Measurements from ENCODE around the gene WWTR1. TPM values are rescaled to one million over a fixed set of nuclear protein-coding genes. Genes with fewer than 3 reads are reported as not detected.

WWTR1 gene
- total and polyA plus RNA-seq, 2 donors (not counting 3 experiments of a cell fraction or from before 2014, with no cell fraction given), result 210 to 341 TPM

DNA sequence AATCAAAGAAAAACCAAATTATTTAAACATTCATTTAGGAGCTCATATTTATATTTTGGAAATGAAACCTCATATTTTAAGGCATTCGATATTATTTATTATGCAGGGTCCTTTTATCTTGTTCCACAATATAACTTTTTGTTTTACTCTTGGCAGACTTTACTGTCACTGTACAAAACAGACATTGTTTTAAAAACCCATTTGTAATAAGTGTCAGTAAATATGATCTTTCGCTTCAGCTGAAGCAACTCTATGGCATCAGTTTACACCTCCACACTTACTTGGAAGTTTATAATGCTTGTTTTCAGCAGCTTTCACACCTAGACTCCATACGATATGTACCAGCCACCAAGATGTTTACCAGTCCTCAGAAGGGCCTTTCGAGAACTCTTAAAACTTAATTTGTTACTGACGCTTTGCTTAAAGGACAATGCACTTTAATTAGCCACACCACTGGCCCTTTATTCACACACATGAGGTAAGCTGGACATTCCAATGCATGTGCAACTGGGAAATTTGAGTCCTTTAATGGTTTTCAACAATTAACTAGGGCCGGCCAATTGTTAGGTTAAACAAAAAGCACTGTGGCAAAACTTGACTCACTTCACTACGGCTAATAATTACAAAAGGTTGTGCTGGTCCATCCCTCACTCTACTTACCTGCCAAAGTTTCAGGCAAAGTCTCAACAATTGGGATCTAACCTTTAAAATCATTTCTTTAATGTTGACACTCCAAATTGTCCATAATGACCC, 16.7 kb downstream of the WWTR1 start:
- Histone ChIP-seq H3K4me2 (ENCODE audit: insufficient read depth, low read length) (peak overlapping the region; percentile 14), H3K9me3 (replicated peaks; ENCODE audit: control insufficient read depth, insufficient read depth, low read length) (no peaks in the 10 kb centered on the region), H3K9me1 (replicated peaks; ENCODE audit: control insufficient read depth, extremely low read depth, insufficient read depth, low read length) (no peaks in the 10 kb centered on the region), H3K9ac (replicated peaks; ENCODE audit: extremely low read depth, insufficient read depth, low read length) (no peak overlapping the region), H3K4me1 (ENCODE audit: control insufficient read depth, extremely low read depth, insufficient read depth, low read length) (peaks cover 48% of the 10 kb centered on the region), H3K4me3 (replicated peaks in 1 of 3; ENCODE audit: insufficient read depth in 1 of 3, low read depth in 1 of 3, low read length in 3 of 3) (no peak overlapping the region), H3K36me3 (ENCODE audit: control insufficient read depth in 2 of 2, extremely low read depth in 1 of 2, insufficient read depth in 2 of 2, low read length in 2 of 2) (peaks cover 1 to 12% of the 10 kb centered on the region in 2 experiments), H3K79me2 (ENCODE audit: control insufficient read depth, insufficient read depth, low read length) (peaks cover 98% of the 10 kb centered on the region), H2AFZ (ENCODE audit: low read depth, low read length) (no peak overlapping the region), H3K27ac (ENCODE audit: insufficient read depth, low read depth, low read length) (no peak overlapping the region), H3K27me3 (ENCODE audit: control insufficient read depth in 2 of 2, insufficient read depth in 2 of 2, low read length in 2 of 2) (no peaks in the 10 kb centered on the region), H4K20me1 (replicated peaks; ENCODE audit: control insufficient read depth, extremely low read depth, insufficient read depth, low read length) (peaks cover 10% of the 10 kb centered on the region)
- FAIRE-seq, result no peak
- dilution Hi-C loops (cut with MboI; ENCODE audit: extremely low pct_ligation_motif_present, low sequenced_read_pairs) (no loop called here), intact Hi-C loops (cut with micrococcal nuclease) (no loop called here)
- no TSS peak for BruUV-seq (replicated peaks)
- CTCF ChIA-PET, result interaction anchor here (0.7 to 1.9 kb wide), 11 partner anchors 8 to 167 kb away, joined by 3 to 8 read pairs (median 3); partner anchors contain the start of gene WWTR1
- TF ChIP-seq EZH2 (IDR thresholded peaks at IDR 0.05; ENCODE audit: borderline replicate concordance, low read depth, low read length, severe bottlenecking) (no peak), JUN (IDR thresholded peaks at IDR 0.05; ENCODE audit: borderline replicate concordance, insufficient read depth, insufficient read length, low read depth) (no peak), POLR2AphosphoS5 (IDR thresholded peaks at IDR 0.05; ENCODE audit: insufficient read depth, low read depth, low read length) (no peak), GATA2 (IDR thresholded peaks at IDR 0.05; ENCODE audit: insufficient read depth, insufficient read length, low read depth, low read length) (no peak), MYC (IDR thresholded peaks at IDR 0.05; ENCODE audit: low read depth, low read length) (no peak), POLR2A (IDR thresholded peaks at IDR 0.05; ENCODE audit: low read depth, low read length) (no peak), FOS (IDR thresholded peaks at IDR 0.05; ENCODE audit: borderline replicate concordance, insufficient read depth, low read length) (no peak)
- TF ChIP-seq, protein P1, sequence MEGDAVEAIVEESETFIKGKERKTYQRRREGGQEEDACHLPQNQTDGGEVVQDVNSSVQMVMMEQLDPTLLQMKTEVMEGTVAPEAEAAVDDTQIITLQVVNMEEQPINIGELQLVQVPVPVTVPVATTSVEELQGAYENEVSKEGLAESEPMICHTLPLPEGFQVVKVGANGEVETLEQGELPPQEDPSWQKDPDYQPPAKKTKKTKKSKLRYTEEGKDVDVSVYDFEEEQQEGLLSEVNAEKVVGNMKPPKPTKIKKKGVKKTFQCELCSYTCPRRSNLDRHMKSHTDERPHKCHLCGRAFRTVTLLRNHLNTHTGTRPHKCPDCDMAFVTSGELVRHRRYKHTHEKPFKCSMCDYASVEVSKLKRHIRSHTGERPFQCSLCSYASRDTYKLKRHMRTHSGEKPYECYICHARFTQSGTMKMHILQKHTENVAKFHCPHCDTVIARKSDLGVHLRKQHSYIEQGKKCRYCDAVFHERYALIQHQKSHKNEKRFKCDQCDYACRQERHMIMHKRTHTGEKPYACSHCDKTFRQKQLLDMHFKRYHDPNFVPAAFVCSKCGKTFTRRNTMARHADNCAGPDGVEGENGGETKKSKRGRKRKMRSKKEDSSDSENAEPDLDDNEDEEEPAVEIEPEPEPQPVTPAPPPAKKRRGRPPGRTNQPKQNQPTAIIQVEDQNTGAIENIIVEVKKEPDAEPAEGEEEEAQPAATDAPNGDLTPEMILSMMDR (IDR thresholded peaks at IDR 0.05; ENCODE audit: extremely low read depth in 1 of 2, insufficient read depth in 1 of 2, low read depth in 1 of 2, low read length in 2 of 2), result no peak
- TF ChIP-seq, protein P2, sequence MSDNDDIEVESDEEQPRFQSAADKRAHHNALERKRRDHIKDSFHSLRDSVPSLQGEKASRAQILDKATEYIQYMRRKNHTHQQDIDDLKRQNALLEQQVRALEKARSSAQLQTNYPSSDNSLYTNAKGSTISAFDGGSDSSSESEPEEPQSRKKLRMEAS (IDR thresholded peaks at IDR 0.05; ENCODE audit: insufficient read depth, insufficient read length), result no peak
- POLR2A ChIA-PET, result no interaction called here
- DNase-seq (ENCODE audit: low read depth, low spot score), result no peak
